Uterus (tissue), 4 donors: ENCODE data around the gene CCDC88A. TPM values are rescaled to one million over a fixed set of nuclear protein-coding genes. Genes with fewer than 3 reads are reported as not detected.
"Not testable (repeated sequence)": the region's sequence is repeated elsewhere in the genome, so short reads cannot be mapped to it uniquely, and the experiment has no call there.

Experiments used
- DNase-seq, 2 donors: peaks; one replicate each; pipeline ENCODE4 v3.0.0-alpha.2; 2019 to 2020
- H3K27ac ChIP-seq, 2 donors: fragments of 200-600 bp; sonication (generic); 1 replicate in 1 of 2; 2 replicates in 1 of 2; pipeline ENCODE4 v1.5.1; 2016 to 2018
- H3K27me3 ChIP-seq, 2 donors: fragments of 200-600 bp; sonication (generic); one replicate each; pipeline ENCODE4 v1.5.1; 2018 to 2019; ENCODE audit warnings: control low read depth in 1 of 2
- H3K36me3 ChIP-seq, 2 donors: fragments of 200-600 bp; sonication (generic); one replicate each; pipeline ENCODE4 v1.5.1; 2019; ENCODE audit warnings: control low read depth in 1 of 2
- H3K4me1 ChIP-seq, 2 donors: fragments of 200-600 bp; sonication (generic); one replicate each; pipeline ENCODE4 v1.5.1; 2018 to 2019; ENCODE audit warnings: control low read depth in 1 of 2
- H3K4me3 ChIP-seq, 2 donors: fragments of 200-600 bp; sonication (generic); 1 replicate in 1 of 2; 2 replicates in 1 of 2; pipeline ENCODE4 v1.5.1; 2018 to 2019; ENCODE audit warnings: mild to moderate bottlenecking in 1 of 2
- H3K9me3 ChIP-seq, 2 donors: fragments of 200-600 bp; sonication (generic); one replicate each; pipeline ENCODE4 v1.5.1; 2019; ENCODE audit warnings: control low read depth in 1 of 2
- POLR2A ChIP-seq, 2 donors: fragments of 450-650 bp; IDR thresholded peaks; one replicate each; pipeline ENCODE4 v1.6.1; 2016; ENCODE audit warnings: antibody characterized with exemption in 2 of 2, mild to moderate bottlenecking in 1 of 2, moderate library complexity in 1 of 2
- intact Hi-C: fragments of 100-400 bp; cut with DNase I; formaldehyde crosslinking; loops from one replicate; pipeline ENCODE4 v1.15.1; 2023; ENCODE audit warnings: low total_unique reads
- total RNA-seq, 4 donors: library from RNA; depleted of rRNA in 3 of 4; stranded (reverse); fragments of >200 nt in 3 of 4; gene quantifications; one replicate each; pipeline versions ENCODE4 v1.1.0 to v1.2.4, GENCODE V29; 2014 to 2023
- TF ChIP-seq, protein P1 (sequence below), 4 experiments: fragments of 200-600 bp in 2 of 4; fragments of 450-650 bp in 2 of 4; sonication (generic) in 2 of 4; IDR thresholded peaks; one replicate each; pipeline ENCODE4 v1.5.1; 2016 to 2019; ENCODE audit warnings: antibody characterized with exemption in 4 of 4, mild to moderate bottlenecking in 2 of 4, moderate library complexity in 1 of 4
- donor health status: DM: yes; HTN: yes; CAD: no.

Gene CCDC88A
- total RNA-seq, 4 donors from 2014 or later, result 34.1 to 152 (median 49.9) TPM

DNA sequence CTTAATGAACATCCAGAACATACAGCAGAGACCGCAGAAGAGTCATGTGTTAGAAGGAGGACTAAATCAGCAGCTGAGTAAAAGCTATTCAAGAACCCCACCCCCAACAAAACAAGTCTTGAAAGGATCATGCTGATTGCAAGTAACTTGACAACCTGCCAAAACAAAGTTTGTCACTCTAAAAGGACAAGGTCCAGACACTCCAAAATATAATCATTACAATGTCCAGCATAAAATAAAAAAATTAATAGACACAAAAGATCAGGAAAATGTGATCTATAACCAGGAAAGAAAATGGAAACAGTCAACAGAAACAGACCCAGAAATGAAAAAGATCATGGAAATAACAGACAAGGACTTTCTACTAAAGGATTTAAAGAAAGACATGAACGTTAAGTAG is 28.5 kb downstream of the CCDC88A start:
- Histone ChIP-seq H3K4me1 (no peaks in the 10 kb centered on the region), H3K27ac (no peak overlapping the region), H3K27me3 (no peaks in the 10 kb centered on the region), H3K9me3 (no peaks in the 10 kb centered on the region), H3K4me3 (no peak overlapping the region), H3K36me3 (no peaks in the 10 kb centered on the region)
- intact Hi-C loops, result no loop called here
- TF ChIP-seq, protein P1, sequence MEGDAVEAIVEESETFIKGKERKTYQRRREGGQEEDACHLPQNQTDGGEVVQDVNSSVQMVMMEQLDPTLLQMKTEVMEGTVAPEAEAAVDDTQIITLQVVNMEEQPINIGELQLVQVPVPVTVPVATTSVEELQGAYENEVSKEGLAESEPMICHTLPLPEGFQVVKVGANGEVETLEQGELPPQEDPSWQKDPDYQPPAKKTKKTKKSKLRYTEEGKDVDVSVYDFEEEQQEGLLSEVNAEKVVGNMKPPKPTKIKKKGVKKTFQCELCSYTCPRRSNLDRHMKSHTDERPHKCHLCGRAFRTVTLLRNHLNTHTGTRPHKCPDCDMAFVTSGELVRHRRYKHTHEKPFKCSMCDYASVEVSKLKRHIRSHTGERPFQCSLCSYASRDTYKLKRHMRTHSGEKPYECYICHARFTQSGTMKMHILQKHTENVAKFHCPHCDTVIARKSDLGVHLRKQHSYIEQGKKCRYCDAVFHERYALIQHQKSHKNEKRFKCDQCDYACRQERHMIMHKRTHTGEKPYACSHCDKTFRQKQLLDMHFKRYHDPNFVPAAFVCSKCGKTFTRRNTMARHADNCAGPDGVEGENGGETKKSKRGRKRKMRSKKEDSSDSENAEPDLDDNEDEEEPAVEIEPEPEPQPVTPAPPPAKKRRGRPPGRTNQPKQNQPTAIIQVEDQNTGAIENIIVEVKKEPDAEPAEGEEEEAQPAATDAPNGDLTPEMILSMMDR (IDR thresholded peaks at IDR 0.05), result no peak
- TF ChIP-seq POLR2A (IDR thresholded peaks at IDR 0.05), result no peak
- no peak for DNase-seq

DNA sequence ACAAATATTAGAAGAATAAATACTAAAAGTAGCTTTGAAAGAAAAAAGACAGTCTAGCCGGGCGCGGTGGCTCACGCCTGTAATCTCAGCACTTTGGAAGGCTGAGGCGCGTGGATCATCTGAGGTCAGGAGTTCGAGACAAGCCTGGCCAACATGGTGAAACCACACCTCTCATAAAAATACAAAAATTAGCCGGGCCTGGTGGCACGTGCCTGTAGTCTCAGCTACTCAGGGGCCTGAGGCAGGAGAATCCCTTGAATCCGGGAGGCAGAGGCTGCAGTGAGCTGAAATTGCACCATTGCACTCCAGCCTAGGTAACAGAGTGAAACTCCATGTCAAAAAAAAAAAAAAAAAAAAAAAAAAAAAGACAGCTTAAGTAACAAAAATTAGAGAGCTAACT is 34.1 kb downstream of the CCDC88A start:
- H3K27me3 ChIP-seq, H3K36me3 ChIP-seq, H3K9me3 ChIP-seq, H3K4me1 ChIP-seq, H3K4me3 ChIP-seq, DNase-seq, H3K27ac ChIP-seq, intact Hi-C loops: not testable (repeated sequence)

DNA sequence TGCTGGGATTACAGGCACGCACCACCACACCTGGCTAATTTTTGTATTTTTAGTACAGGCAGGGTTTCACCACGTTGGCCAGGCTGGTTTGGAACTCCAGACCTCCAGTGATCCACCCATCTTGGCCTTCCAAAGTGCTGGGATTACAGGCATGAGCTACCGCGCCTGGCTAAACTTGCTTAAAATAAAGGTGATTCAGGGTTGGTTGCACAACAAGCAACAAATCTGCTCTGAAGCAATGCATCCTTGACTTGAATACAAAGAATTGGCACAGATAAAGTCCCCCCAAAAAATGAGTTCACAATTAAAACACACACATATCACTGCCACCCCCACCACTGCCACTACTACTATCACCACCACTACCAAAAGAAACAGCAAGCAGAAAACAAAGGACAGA is 34.9 kb downstream of the CCDC88A start:
- H3K4me3 ChIP-seq, result no peak overlapping the region
- no peak overlapping the region for H3K27ac ChIP-seq
- no peaks in the 10 kb centered on the region for H3K27me3 ChIP-seq
- TF ChIP-seq POLR2A (IDR thresholded peaks at IDR 0.05), result no peak
- TF ChIP-seq, protein P1 (IDR thresholded peaks at IDR 0.05), result no peak
- H3K9me3 ChIP-seq, result no peaks in the 10 kb centered on the region
- DNase-seq, result no peak
- intact Hi-C loops, result no loop called here
- no peaks in the 10 kb centered on the region for H3K4me1 ChIP-seq
- H3K36me3 ChIP-seq, result no peaks in the 10 kb centered on the region

DNA sequence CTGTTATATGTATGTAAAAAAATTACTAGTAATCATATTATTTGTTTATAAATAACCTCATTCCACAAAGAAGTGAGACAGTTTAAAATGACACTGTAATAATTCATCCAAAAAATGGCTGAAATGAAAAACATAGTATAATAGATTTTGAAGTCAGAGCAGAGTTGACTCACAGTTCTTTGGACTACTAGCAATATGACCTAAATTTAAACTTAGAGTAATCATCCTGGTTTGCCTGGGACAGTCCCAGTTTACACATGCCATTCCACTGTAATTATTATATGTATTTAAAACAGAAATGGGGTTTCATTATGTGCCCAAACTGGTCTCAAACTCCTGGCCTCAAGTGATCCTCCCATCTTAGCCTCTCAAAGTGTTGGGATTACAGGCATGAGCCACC is 48.3 kb downstream of the CCDC88A start:
- intact Hi-C loops, result no loop called here
- TF ChIP-seq POLR2A (IDR thresholded peaks at IDR 0.05), result no peak
- TF ChIP-seq, protein P1 (IDR thresholded peaks at IDR 0.05), result no peak
- no peaks in the 10 kb centered on the region for H3K27me3 ChIP-seq
- no peak overlapping the region for H3K4me3 ChIP-seq
- H3K4me1 ChIP-seq, result no peaks in the 10 kb centered on the region
- H3K9me3 ChIP-seq, result no peaks in the 10 kb centered on the region
- H3K36me3 ChIP-seq, result no peaks in the 10 kb centered on the region
- no peak for DNase-seq
- no peak overlapping the region for H3K27ac ChIP-seq

DNA sequence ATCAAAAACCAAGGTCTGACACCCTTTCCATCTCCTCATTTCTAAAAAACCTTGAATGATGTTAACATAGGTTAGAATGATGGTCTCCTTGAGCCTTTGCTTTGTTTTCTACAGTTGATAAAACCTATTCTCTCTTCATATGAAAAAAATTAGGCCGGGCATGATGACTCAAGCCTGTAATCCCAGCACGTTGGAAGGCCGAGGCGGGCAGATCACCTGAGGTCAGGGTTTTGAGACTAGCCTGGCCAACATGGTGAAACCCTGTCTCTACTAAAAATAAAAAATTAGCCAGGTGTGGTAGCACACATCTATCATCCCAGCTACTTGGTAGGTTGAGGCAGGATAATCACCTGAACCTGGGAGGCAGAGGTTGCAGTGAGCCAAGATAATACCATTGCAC is 49.4 kb downstream of the CCDC88A start:
- Histone ChIP-seq H3K27me3 (no peaks in the 10 kb centered on the region), H3K4me3 (no peak overlapping the region), H3K27ac (no peak overlapping the region), H3K4me1 (no peaks in the 10 kb centered on the region), H3K9me3 (no peaks in the 10 kb centered on the region), H3K36me3 (no peaks in the 10 kb centered on the region)
- TF ChIP-seq, protein P1 (IDR thresholded peaks at IDR 0.05), result no peak
- no peak for TF ChIP-seq POLR2A (IDR thresholded peaks at IDR 0.05)
- intact Hi-C loops, result no loop called here
- no peak for DNase-seq

DNA sequence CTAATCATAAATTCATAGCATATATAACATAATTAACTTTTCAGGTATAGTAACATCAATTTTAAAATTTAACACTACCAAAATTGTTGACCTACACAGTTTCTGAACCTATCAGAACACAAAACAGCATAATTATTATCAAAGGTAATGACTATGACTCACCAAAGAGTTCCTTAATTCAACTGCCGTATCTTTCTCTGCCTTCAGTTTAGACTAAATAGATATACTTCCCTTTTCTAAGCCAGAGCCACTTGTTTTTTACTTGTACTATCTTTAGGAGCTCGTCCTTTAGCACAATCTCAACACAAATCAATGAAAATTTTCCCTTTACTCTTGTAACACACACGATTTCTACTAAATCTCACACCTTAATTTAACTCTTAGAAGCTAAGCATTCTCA is 54.4 kb downstream of the CCDC88A start:
- Histone ChIP-seq H3K4me3 (no peak overlapping the region), H3K36me3 (no peaks in the 10 kb centered on the region), H3K27ac (peak overlapping the region; percentile 40 to 42), H3K9me3 (no peaks in the 10 kb centered on the region), H3K4me1 (peaks cover 0 to 11% of the 10 kb centered on the region in 2 donors), H3K27me3 (no peaks in the 10 kb centered on the region)
- no peak for DNase-seq
- no peak for TF ChIP-seq POLR2A (IDR thresholded peaks at IDR 0.05)
- TF ChIP-seq, protein P1 (IDR thresholded peaks at IDR 0.05), result no peak
- intact Hi-C loops, result no loop called here
